Mesangial cell (primary cell): ENCODE data around the gene MYO10. TPM values are rescaled to one million over a fixed set of nuclear protein-coding genes. Genes with fewer than 3 reads are reported as not detected.

ENCODE experiments used
- total RNA-seq: library from RNA; depleted of rRNA; stranded (reverse); fragments of >200 nt; gene quantifications from 2 replicates; pipeline ENCODE4 v1.2.3, GENCODE V29; 2015

MYO10 gene
- total RNA-seq: 26.7 and 38.5 TPM in 2 replicates

GRCh38 chr5:16936150-16936988 is at the start of gene MYO10:
Gene MYO10, minus strand, starts transcription at chr5:16936288. Its CDS starts 480 bp downstream, at chr5:16935808.

GRCh38 chr5:16616536-16617273 is 319.4 kb downstream of the MYO10 start, which contains the start of gene RETREG1:
Gene RETREG1, minus strand, starts transcription at chr5:16616997. Its CDS starts 26 bp downstream, at chr5:16616971.

